ENCODE data around the gene RAB5IF. TPM values are rescaled to one million over a fixed set of nuclear protein-coding genes. Genes with fewer than 3 reads are reported as not detected.
"Not testable (repeated sequence)": the region's sequence is repeated elsewhere in the genome, so short reads cannot be mapped to it uniquely, and the experiment has no call there.

The RAB5IF gene
- polyA plus RNA-seq, 3 donors from 2014 or later = 230 to 380 (median 276) TPM

GRCh38 chr20:36624944-36625324 lies 19.4 kb downstream of the RAB5IF start:
- Mint-ChIP-seq H3K4me1 (peaks cover 63 to 69% of the 10 kb centered on the region in 2 donors), H3K9me3 (no peaks in the 10 kb centered on the region), H3K4me3 (no peak overlapping the region), H3K36me3 (peaks cover 29 to 38% (median 30%) of the 10 kb centered on the region in 3 donors), H3K27me3 (ENCODE audit: low read depth in 3 of 3) (peaks cover 15 to 37% (median 19%) of the 10 kb centered on the region in 3 donors), H3K27ac (peak overlapping the region; percentile 66 to 95 (median 86))
- no peak for DNase-seq

- H3K4me1 Mint-ChIP-seq = peaks cover 71 to 74% of the 10 kb centered on the region in 2 donors
- H3K27me3 Mint-ChIP-seq (ENCODE audit: low read depth in 3 of 3) = peaks cover 17 to 44% (median 22%) of the 10 kb centered on the region in 3 donors
- peaks cover 36 to 47% (median 38%) of the 10 kb centered on the region in 3 donors for H3K36me3 Mint-ChIP-seq
- H3K27ac Mint-ChIP-seq = peak overlapping the region; percentile 98 to 99 (median 99)
- DNase-seq = peak; percentile 86 to 94 (median 87)
- H3K4me3 Mint-ChIP-seq = peak overlapping the region; percentile 31 to 78 (median 66)
- no peaks in the 10 kb centered on the region for H3K9me3 Mint-ChIP-seq
Measured at GRCh38 chr20:36628076-36628475, 22.5 kb downstream of the RAB5IF start.

DNA sequence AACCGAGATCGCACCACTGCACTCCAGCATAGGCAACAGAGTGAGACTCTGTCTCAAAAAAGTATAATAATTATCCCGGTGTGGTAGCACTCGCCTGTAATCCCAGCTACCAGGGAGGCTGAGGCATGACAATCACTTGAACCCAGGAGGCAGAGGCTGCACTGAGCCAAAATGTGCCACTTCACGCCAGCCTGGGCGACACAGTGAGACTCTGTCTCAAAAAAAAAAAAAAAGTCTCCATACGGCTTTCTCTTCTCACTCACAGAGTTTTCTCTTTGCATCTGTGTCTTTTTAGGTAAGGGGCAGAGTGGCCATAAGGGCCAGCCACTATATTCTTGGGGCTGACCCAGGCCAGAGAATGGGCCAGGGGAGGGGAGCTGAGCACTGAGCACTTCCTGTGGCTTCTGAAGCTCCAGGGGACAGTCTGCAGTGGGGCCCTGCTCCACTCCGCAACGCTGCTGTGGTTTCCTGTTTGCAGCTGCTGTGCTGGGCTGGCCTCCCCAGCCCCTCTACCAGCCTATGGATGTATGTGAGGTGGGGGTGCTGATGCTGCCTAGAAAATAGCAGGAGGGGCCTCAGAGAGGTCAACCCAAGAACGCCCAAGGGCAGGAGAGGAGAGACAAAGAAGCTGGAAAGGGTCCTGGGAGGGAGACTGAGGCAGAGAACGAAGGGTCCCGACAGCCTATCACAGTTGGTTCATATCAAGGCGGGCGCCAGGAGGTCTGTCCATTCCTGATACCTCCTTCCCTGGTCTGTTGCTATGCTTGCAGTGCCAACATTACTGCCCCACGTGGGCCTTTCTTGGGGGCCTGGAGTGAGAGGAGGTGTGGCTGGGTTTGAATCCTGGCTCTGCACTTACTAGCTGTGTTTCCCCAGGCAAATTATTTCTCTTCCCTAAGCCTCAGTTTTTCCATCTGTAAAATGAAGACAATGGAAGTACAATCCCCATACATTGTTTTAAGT lies 24.4 kb downstream of the RAB5IF start:
- peak; percentile 77 to 82 (median 79) for DNase-seq
- peaks cover 57 to 63% of the 10 kb centered on the region in 2 donors for H3K4me1 Mint-ChIP-seq
- H3K9me3 Mint-ChIP-seq = no peaks in the 10 kb centered on the region
- peak overlapping the region; percentile 98 to 99 (median 99) for H3K27ac Mint-ChIP-seq
- peak overlapping the region; percentile 79 to 90 (median 82) for H3K4me3 Mint-ChIP-seq
- H3K36me3 Mint-ChIP-seq = peaks cover 33 to 41% (median 33%) of the 10 kb centered on the region in 3 donors
- H3K27me3 Mint-ChIP-seq (ENCODE audit: low read depth in 3 of 3) = peaks cover 16 to 41% (median 21%) of the 10 kb centered on the region in 3 donors

- H3K27me3 Mint-ChIP-seq (ENCODE audit: low read depth in 3 of 3) = peaks cover 16 to 41% (median 23%) of the 10 kb centered on the region in 3 donors
- peaks cover 33 to 44% (median 36%) of the 10 kb centered on the region in 3 donors for H3K36me3 Mint-ChIP-seq
- H3K4me3 Mint-ChIP-seq = no peak overlapping the region
- peaks cover 57 to 60% of the 10 kb centered on the region in 2 donors for H3K4me1 Mint-ChIP-seq
- H3K27ac Mint-ChIP-seq = peak overlapping the region; percentile 98 to 99 (median 99)
- DNase-seq = no peak
- no peaks in the 10 kb centered on the region for H3K9me3 Mint-ChIP-seq
Measured at GRCh38 chr20:36631646-36632045, 26.1 kb downstream of the RAB5IF start.

DNA sequence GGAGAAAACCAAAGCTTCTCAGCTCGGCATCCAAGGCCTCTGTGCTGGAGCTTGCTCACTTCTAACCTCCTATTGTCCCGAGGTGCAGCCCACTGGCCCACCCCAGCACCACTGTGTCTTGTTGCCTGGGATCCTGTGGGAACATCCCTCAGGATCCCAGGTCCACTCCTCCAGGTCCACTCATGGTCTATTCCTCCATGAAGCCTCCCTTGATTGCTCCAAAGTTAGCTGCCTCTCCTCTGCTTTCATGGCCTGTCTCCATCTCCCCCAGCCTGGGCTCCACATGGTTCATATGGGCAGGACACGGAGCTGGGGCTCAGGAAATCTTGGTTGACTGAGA lies 26.5 kb downstream of the RAB5IF start:
- H3K36me3 Mint-ChIP-seq = peaks cover 33 to 42% (median 33%) of the 10 kb centered on the region in 3 donors
- no peaks in the 10 kb centered on the region for H3K9me3 Mint-ChIP-seq
- H3K27me3 Mint-ChIP-seq (ENCODE audit: low read depth in 3 of 3) = peaks cover 16 to 40% (median 23%) of the 10 kb centered on the region in 3 donors
- H3K4me1 Mint-ChIP-seq = peaks cover 54 to 56% of the 10 kb centered on the region in 2 donors
- no peak for DNase-seq
- H3K4me3 Mint-ChIP-seq = no peak overlapping the region
- H3K27ac Mint-ChIP-seq = peak overlapping the region; percentile 98 to 99 (median 99)

DNA sequence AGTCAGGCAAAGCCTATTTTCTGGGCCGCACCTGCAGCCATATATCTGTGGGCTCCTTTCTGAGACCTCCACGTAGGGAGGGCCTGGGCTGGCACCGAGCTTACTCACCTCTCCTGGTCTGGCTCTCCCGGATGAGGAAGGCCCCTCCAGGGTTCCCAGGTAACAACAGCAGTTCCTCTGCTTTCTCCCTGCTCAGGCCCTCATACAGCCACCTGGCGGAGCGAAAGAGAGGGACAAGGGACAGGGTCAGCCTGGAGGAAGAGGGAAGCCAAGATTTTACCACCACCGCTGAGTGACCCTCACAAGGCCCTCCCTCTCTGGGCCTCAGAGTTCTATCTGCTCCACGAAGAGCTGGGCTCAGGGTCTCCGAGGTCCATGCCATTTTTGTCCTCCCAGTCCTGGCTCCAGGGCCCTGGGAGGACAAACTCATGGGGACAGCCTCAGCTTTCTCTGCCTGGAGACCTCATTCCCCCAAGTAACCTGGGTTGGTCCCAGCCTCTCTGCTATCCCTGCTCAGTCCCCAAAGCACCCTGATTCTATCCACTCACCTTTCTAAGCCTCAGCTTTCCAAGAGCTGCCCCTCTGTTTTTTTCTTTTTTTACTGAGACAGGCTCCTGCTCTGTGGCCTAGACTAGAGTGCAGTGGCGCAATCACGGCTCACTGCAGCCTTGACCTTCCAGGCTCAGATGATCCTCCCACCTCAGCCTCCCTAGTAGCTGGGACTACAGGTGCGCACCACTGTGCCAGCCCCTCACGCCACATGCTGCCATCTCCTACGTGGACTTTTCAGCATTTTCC lies 27.1 kb downstream of the RAB5IF start:
- Mint-ChIP-seq H3K36me3 (peaks cover 33 to 39% (median 33%) of the 10 kb centered on the region in 3 donors), H3K4me1 (peaks cover 49 to 50% of the 10 kb centered on the region in 2 donors), H3K4me3 (no peak overlapping the region), H3K9me3 (no peaks in the 10 kb centered on the region), H3K27me3 (ENCODE audit: low read depth in 3 of 3) (peaks cover 16 to 36% (median 23%) of the 10 kb centered on the region in 3 donors), H3K27ac (peak overlapping the region; percentile 98 to 99 (median 99))
- DNase-seq = no peak

GRCh38 chr20:36633285-36633772 lies 27.8 kb downstream of the RAB5IF start:
- Mint-ChIP-seq H3K36me3 (peaks cover 28 to 37% (median 28%) of the 10 kb centered on the region in 3 donors), H3K4me3 (no peak overlapping the region), H3K27me3 (ENCODE audit: low read depth in 3 of 3) (peaks cover 12 to 30% (median 17%) of the 10 kb centered on the region in 3 donors), H3K27ac (peak overlapping the region; percentile 32 to 99 (median 90)), H3K4me1 (peaks cover 42 to 44% of the 10 kb centered on the region in 2 donors), H3K9me3 (no peaks in the 10 kb centered on the region)
- no peak for DNase-seq

GRCh38 chr20:36634342-36634741 lies 28.8 kb downstream of the RAB5IF start:
- Mint-ChIP-seq H3K4me1 (peaks cover 35 to 36% of the 10 kb centered on the region in 2 donors), H3K36me3 (peaks cover 28 to 37% (median 28%) of the 10 kb centered on the region in 3 donors), H3K27me3 (ENCODE audit: low read depth in 3 of 3) (peaks cover 10 to 21% (median 13%) of the 10 kb centered on the region in 3 donors), H3K27ac (peak overlapping the region; percentile 19 to 89 (median 78)), H3K4me3 (no peak overlapping the region), H3K9me3 (no peaks in the 10 kb centered on the region)
- no peak for DNase-seq

DNA sequence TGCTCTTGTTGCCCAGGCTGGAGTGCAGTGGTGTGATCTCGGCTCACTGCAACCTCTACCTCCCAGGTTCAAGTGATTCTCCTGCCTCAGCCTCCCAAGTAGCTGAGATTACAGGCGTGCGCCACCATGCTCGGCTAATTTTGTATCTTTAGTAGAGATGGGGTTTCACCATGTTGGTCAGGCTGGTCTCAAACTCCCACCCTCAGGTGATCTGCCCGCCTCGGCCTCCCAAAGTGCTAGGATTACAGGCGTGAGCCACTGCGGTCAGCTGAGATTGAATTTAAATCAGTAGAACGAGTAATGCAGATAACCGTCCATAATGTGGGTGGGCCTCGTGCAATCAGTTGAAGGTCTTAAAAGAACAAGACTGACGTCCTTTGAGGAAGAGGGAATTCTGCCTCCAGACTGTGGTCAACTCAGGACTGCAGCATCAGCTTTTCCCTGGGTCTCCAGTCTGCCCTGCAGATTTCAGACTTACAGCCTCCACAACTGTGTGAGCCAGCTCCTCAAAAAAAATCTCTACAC lies 33.4 kb downstream of the RAB5IF start:
- not testable (repeated sequence) for H3K9me3 Mint-ChIP-seq, DNase-seq, H3K4me3 Mint-ChIP-seq
- Mint-ChIP-seq H3K27me3 (ENCODE audit: low read depth in 3 of 3) (peaks cover 2 to 27% (median 26%) of the 10 kb centered on the region in 3 donors), H3K36me3 (peaks cover 18 to 27% (median 26%) of the 10 kb centered on the region in 3 donors), H3K27ac (peak overlapping the region in 2 of 6 donors; percentile 11 to 30), H3K4me1 (peaks cover 34% of the 10 kb centered on the region in 2 donors)

DNA sequence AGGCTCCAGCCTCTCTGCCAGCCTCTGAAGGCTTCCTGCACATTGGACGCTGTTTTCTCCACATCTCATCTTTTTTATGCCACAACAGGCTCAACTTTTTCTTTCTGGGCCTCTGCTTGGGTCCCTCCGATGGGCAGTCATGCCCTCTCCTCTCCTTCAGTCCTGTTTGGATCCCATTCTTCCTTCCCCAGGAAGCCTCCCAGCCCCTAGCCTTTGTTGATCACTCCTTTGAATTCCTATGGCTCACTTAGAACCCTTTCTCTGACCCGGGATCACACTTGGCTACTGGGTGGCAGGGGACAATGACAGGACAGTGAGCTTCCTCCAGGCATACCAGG lies 35.9 kb downstream of the RAB5IF start:
- Mint-ChIP-seq H3K9me3 (no peaks in the 10 kb centered on the region), H3K36me3 (peaks cover 13 to 20% (median 18%) of the 10 kb centered on the region in 3 donors), H3K27ac (peak overlapping the region in 5 of 6 donors; percentile 76 to 97 (median 81)), H3K27me3 (ENCODE audit: low read depth in 3 of 3) (peaks cover 7 to 41% (median 37%) of the 10 kb centered on the region in 3 donors), H3K4me1 (peaks cover 54 to 55% of the 10 kb centered on the region in 2 donors), H3K4me3 (peak overlapping the region in 3 of 5 donors; percentile 9 to 29 (median 23))
- no peak for DNase-seq

DNA sequence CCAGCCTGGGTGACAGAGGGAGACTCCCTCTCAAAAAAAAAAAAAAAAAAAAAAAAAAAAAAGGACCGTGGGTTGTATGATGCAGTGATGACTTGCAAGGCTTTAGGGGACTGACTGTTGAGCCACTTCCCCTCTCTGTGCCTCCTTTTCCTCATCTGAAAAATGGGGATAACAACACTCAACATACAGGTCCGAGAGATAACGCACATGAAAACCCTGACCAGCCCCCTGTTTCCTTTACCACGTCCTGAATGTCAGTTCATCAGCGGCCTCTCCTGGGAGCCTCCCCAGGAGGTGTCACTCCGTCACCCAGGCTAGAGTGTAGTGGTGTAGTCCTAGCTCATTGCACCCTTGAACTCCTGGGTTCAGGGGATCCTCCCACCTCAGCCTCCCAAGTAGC lies 36.6 kb downstream of the RAB5IF start:
- peak overlapping the region; percentile 95 to 100 (median 98) for H3K27ac Mint-ChIP-seq

DNA sequence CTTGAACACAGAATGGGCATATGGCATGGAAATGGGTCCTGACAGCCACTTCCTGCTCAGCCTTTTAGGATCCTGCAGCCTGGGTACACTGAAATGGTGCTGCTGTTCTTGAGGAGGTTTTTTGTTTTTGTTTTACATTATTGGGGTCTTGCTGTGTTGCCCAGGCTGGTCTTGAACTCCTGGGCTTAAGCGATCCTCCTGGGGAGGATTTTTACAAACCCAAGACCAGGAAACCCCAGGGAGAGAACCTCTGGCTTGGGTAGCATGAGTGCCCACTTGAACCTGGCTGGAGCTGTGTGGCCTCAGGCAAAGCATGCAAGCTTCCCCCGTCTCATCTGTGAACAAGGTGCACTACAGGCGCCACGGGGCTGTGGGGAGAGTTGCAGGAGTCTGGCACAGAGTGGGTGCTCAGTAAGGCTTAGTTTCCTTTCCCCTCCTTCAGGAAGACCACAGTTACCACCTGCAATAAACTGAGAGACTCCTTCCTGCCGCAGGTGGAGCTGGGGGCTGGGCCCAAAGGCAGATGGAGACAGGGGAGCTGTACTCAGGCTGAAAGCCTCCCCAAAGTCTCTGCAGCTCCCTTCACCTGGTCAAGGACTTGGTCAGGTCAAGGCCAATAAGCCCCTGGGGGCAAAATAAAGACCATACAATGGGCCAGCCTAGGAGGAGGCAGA lies 38.6 kb downstream of the RAB5IF start:
- Mint-ChIP-seq H3K27me3 (ENCODE audit: low read depth in 3 of 3) (peaks cover 7 to 40% (median 38%) of the 10 kb centered on the region in 3 donors), H3K4me1 (peaks cover 59 to 63% of the 10 kb centered on the region in 2 donors), H3K4me3 (peak overlapping the region; percentile 93 to 99 (median 97)), H3K36me3 (peaks cover 8 to 14% (median 9%) of the 10 kb centered on the region in 3 donors), H3K9me3 (no peaks in the 10 kb centered on the region), H3K27ac (peak overlapping the region; percentile 97 to 100 (median 99))
- DNase-seq = peak; percentile 79 to 81 (median 81)

More for the DNA sequence above, 36.6 kb downstream of the RAB5IF start:
- Mint-ChIP-seq H3K4me1 (peaks cover 58 to 61% of the 10 kb centered on the region in 2 donors), H3K4me3 (peak overlapping the region; percentile 93 to 99 (median 97)), H3K36me3 (peaks cover 9 to 18% (median 16%) of the 10 kb centered on the region in 3 donors), H3K27me3 (ENCODE audit: low read depth in 3 of 3) (peaks cover 7 to 39% (median 38%) of the 10 kb centered on the region in 3 donors), H3K9me3 (no peaks in the 10 kb centered on the region)
- peak; percentile 49 to 65 (median 55) for DNase-seq
